Activated CD4-positive, alpha-beta T cell treated with anti-CD3 and anti-CD28 coated beads, Interleukin-2, amount 10 ng/mL, durations not matched to agents 7 days and 5 days (primary cell): ENCODE results near the gene TRERF1. TPM values are rescaled to one million over a fixed set of nuclear protein-coding genes. Genes with fewer than 3 reads are reported as not detected.
"Not testable (repeated sequence)": the region's sequence is repeated elsewhere in the genome, so short reads cannot be mapped to it uniquely, and the experiment has no call there.

Experiments used
- CTCF ChIA-PET: fragments of 350-600 bp; sonication (Branson Sonifier 250); formaldehyde crosslinking; loops from one replicate; lab custom pipeline; 2021; ENCODE audit warnings: antibody characterized with exemption; lab: Charles Lee
- POLR2A ChIA-PET: fragments of 350-600 bp; sonication (Branson Sonifier 250); formaldehyde crosslinking; loops from one replicate; lab custom pipeline; 2021; ENCODE audit warnings: antibody characterized with exemption; lab: Charles Lee
- DNase-seq: peaks from one replicate; pipeline ENCODE4 v3.0.0-alpha.2; 2020
- H3K27ac Mint-ChIP-seq: one replicate; pipeline ENCODE4 v1.8.0; 2021; ENCODE audit warnings: mild to moderate bottlenecking, moderate library complexity, mixed read lengths
- H3K27me3 Mint-ChIP-seq: one replicate; pipeline ENCODE4 v1.8.0; 2021; ENCODE audit warnings: mixed read lengths
- H3K36me3 Mint-ChIP-seq: one replicate; pipeline ENCODE4 v1.8.0; 2021; ENCODE audit warnings: low read depth, mixed read lengths
- H3K4me1 Mint-ChIP-seq: one replicate; pipeline ENCODE4 v1.8.0; 2021; ENCODE audit warnings: mixed read lengths
- H3K4me3 Mint-ChIP-seq: one replicate; pipeline ENCODE4 v1.8.0; 2021; ENCODE audit warnings: mild to moderate bottlenecking, moderate library complexity, mixed read lengths
- H3K9me3 Mint-ChIP-seq: one replicate; pipeline ENCODE4 v1.8.0; 2021; ENCODE audit warnings: mixed read lengths
- total RNA-seq, 2 experiments: library from RNA; stranded (reverse); gene quantifications; one replicate each; pipeline ENCODE4 v1.2.3, GENCODE V29; 2021

The TRERF1 gene
- total RNA-seq, 2 experiments from 2014 or later, result 18.6 to 20.3 TPM

DNA sequence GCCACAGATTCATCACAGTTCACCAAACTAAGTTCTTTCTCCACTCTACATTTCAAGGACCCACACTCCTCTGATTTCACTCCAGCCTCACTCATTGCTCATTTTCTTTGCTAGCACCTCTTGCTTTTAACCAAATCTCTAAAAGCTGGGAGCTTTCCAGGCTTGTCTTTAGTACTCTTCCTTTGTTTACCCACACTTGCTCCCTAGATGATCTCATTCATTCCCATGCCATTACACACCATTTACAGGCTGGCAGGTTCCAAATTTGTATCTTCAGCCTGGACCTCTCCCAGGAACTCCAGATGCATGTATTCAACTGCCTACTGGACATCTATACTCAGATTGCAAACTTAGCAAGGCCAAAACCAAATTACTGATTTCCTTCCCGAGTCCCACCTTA, 251.7 kb downstream of the TRERF1 start:
- CTCF ChIA-PET, result interaction anchor here (1.0 kb wide), 1 partner anchor 14 kb away, joined by 4 read pairs; no protein-coding TSS in a partner anchor
- H3K27me3 Mint-ChIP-seq, result no peaks in the 10 kb centered on the region
- H3K36me3 Mint-ChIP-seq, result peaks cover 13% of the 10 kb centered on the region
- no peak for DNase-seq
- no peak overlapping the region for H3K27ac Mint-ChIP-seq
- no peaks in the 10 kb centered on the region for H3K9me3 Mint-ChIP-seq
- H3K4me3 Mint-ChIP-seq, result no peak overlapping the region
- POLR2A ChIA-PET, result no interaction called here
- H3K4me1 Mint-ChIP-seq, result peaks cover 3% of the 10 kb centered on the region

GRCh38 chr6:42199106-42199981, 252.4 kb downstream of the TRERF1 start:
- no peak overlapping the region for H3K4me3 Mint-ChIP-seq
- no peak overlapping the region for H3K27ac Mint-ChIP-seq
- peaks cover 3% of the 10 kb centered on the region for H3K4me1 Mint-ChIP-seq

DNA sequence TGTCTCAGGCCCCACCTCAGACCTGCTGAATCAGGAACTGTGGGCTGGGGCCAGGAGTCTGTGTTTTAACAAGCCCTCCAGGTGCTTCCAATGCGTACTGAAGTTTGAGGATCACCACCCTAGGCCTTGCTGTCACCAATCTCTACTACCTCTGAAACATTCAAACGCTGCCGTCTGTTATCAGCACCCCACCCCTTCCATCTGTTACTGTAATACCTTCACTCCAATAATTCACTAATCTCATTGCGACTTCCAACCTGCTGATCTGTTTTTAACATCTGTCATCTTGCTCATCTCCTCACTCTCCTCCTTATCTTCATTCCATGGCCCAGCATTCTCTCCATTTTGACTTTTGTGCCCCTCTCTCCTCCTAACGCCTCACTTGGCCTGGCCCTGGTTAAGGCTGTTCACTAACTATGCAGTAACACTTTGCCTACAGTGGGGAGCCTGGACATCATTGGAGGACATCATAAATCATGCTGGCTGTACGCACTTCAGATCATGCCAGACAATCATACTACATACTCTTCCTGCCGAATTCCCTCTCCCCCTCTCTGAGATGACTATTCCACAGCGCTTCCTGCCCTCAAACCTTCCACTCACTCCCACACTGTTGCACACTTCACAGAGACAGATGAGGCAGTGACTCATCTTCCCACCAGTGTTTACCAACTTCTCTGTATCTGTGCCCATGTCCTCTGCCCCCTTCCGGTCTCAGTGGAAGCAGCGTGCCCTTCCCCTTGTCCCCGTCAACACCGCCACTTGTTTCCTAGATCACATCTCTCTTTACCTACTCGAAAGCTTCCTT, 254.0 kb downstream of the TRERF1 start:
- Mint-ChIP-seq H3K4me3 (no peak overlapping the region), H3K27ac (no peak overlapping the region), H3K9me3 (no peaks in the 10 kb centered on the region), H3K36me3 (peaks cover 12% of the 10 kb centered on the region), H3K27me3 (no peaks in the 10 kb centered on the region), H3K4me1 (peaks cover 3% of the 10 kb centered on the region)
- CTCF ChIA-PET, result no interaction called here
- POLR2A ChIA-PET, result no interaction called here
- DNase-seq, result no peak

More at GRCh38 chr6:42199106-42199981, 252.4 kb downstream of the TRERF1 start:
- POLR2A ChIA-PET, result no interaction called here
- no peaks in the 10 kb centered on the region for H3K27me3 Mint-ChIP-seq
- DNase-seq, result no peak
- CTCF ChIA-PET, result no interaction called here
- H3K36me3 Mint-ChIP-seq, result peaks cover 13% of the 10 kb centered on the region
- no peaks in the 10 kb centered on the region for H3K9me3 Mint-ChIP-seq

DNA sequence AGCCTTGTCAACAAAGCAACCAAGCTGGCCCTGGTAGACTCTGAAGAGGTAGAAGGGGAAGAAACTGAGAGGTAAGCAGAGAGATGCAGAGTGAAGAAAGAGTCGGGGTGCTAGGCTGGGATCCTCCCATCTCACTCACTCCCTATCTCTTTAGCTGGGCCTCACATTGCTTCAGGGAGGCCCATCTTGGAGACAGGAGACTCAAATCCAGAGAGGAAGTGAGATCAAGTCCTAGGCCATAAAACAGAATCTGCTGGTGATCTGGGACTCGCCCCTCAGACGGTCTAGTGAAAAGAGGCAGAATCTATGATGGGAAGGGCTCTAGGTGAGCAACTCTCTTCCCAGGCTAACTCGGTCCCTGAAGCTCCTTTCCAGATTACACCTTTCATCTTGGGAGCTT, 256.3 kb downstream of the TRERF1 start:
- H3K36me3 Mint-ChIP-seq, result peaks cover 6% of the 10 kb centered on the region
- H3K9me3 Mint-ChIP-seq, result no peaks in the 10 kb centered on the region
- H3K4me3 Mint-ChIP-seq, result no peak overlapping the region
- H3K27me3 Mint-ChIP-seq, result no peaks in the 10 kb centered on the region
- peaks cover 3% of the 10 kb centered on the region for H3K4me1 Mint-ChIP-seq
- H3K27ac Mint-ChIP-seq, result no peak overlapping the region
- DNase-seq, result no peak
- POLR2A ChIA-PET, result no interaction called here
- CTCF ChIA-PET, result interaction anchor here (0.6 to 1.9 kb wide), 2 partner anchors 14 to 570 kb away, joined by 3 to 5 read pairs; no protein-coding TSS in a partner anchor

- POLR2A ChIA-PET, result no interaction called here
- H3K4me3 Mint-ChIP-seq, result no peak overlapping the region
- no peaks in the 10 kb centered on the region for H3K4me1 Mint-ChIP-seq
- CTCF ChIA-PET, result interaction anchor here (0.6 to 1.9 kb wide), 2 partner anchors 12 to 340 kb away, joined by 3 to 5 read pairs; no protein-coding TSS in a partner anchor
- H3K27me3 Mint-ChIP-seq, result no peaks in the 10 kb centered on the region
- DNase-seq, result no peak
- H3K27ac Mint-ChIP-seq, result no peak overlapping the region
- no peaks in the 10 kb centered on the region for H3K36me3 Mint-ChIP-seq
- H3K9me3 Mint-ChIP-seq, result no peaks in the 10 kb centered on the region
These were observed 257.7 kb downstream of the TRERF1 start for GRCh38 chr6:42194056-42194455.

DNA sequence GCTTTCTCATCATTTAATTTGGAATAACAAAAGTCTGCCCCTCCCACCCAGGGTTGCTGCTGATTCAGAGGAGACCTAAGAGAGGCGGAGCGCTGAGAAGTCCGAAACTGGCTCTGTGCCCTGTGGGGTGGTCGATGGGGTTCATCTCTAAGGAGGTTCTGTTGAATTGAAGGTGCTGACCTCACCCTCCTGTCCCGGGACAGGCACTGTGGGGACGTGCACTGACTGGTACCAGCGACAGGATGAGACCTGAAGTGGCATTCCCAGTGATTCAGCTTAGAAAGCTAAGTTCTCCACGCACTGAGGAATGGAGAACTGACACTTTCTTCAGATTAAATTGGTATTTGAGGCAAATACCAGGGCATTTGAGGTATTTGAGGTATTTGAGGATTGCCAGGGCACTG, 258.2 kb downstream of the TRERF1 start:
- no peak overlapping the region for H3K4me3 Mint-ChIP-seq
- CTCF ChIA-PET, result interaction anchor here (0.6 to 1.9 kb wide), 2 partner anchors 12 to 341 kb away, joined by 3 to 5 read pairs; no protein-coding TSS in a partner anchor
- no peaks in the 10 kb centered on the region for H3K27me3 Mint-ChIP-seq
- no peak overlapping the region for H3K27ac Mint-ChIP-seq
- POLR2A ChIA-PET, result no interaction called here
- no peak for DNase-seq
- H3K36me3 Mint-ChIP-seq, result no peaks in the 10 kb centered on the region
- H3K9me3 Mint-ChIP-seq, result no peaks in the 10 kb centered on the region
- H3K4me1 Mint-ChIP-seq, result no peaks in the 10 kb centered on the region

GRCh38 chr6:42192385-42192784, 259.3 kb downstream of the TRERF1 start:
- H3K9me3 Mint-ChIP-seq, H3K27me3 Mint-ChIP-seq, CTCF ChIA-PET, H3K36me3 Mint-ChIP-seq, H3K4me1 Mint-ChIP-seq, DNase-seq, POLR2A ChIA-PET, H3K27ac Mint-ChIP-seq, H3K4me3 Mint-ChIP-seq: not testable (repeated sequence)

DNA sequence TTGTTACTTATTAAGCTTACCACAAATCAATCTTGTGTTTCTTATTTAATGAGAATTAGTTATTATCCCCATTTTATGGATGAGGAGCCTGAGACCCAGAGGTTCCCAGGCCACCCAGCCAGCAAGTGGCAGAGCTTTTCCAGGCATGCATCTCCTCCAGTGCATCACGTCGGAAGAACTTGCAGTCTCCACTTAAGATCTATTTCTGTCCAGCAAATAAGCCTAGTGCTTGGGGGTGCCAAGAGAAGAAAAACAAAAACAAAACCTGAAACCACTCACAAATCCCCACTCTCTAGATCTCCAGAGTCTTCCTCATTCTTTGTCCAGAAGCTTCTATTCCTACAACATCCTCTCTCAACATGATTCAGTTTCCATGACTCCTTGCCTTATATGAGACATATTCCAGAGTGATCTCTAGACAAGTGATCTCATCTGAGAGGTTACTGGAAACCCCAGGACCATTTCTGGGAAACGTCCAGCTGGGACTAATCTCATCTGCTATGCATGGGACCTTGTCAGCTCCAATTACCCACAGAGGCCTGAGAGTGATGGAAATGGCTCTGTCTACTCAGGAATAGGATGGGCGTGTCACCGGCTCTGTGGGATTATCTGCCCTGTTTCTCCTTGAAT, 261.1 kb downstream of the TRERF1 start:
- POLR2A ChIA-PET, result no interaction called here

DNA sequence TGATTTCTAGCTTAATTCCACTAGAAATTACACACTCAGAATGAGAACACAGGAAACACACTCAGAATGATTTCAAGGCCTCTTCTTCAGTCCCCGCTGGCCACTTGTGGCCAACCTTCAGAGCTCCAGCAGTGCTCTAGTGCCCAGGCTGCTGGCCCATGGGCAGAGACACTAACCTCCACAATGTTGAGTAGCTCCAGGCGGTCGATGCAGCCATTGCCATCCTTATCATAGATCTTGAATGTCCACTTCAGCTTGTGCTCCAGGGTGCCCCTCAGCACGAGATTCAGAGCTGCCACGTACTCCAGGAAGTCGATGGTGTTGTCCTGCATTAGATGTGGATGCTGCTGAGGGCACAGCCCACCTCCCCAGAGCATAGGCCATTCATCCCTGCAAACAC, 263.3 kb downstream of the TRERF1 start:
- no peak overlapping the region for H3K4me3 Mint-ChIP-seq
- no peak overlapping the region for H3K27ac Mint-ChIP-seq
- H3K27me3 Mint-ChIP-seq, result no peaks in the 10 kb centered on the region
- ChIA-PET CTCF (interaction anchor here (1.0 to 1.1 kb wide), 2 partner anchors 9 to 11 kb away, joined by 3 to 4 read pairs; no protein-coding TSS in a partner anchor), POLR2A (no interaction called here)
- no peaks in the 10 kb centered on the region for H3K36me3 Mint-ChIP-seq
- DNase-seq, result no peak
- H3K4me1 Mint-ChIP-seq, result no peaks in the 10 kb centered on the region
- H3K9me3 Mint-ChIP-seq, result no peaks in the 10 kb centered on the region

More for the DNA sequence above, 261.1 kb downstream of the TRERF1 start:
- no peak for DNase-seq
- H3K27ac Mint-ChIP-seq, result no peak overlapping the region
- no peak overlapping the region for H3K4me3 Mint-ChIP-seq
- H3K36me3 Mint-ChIP-seq, result no peaks in the 10 kb centered on the region
- H3K4me1 Mint-ChIP-seq, result no peaks in the 10 kb centered on the region
- H3K27me3 Mint-ChIP-seq, result no peaks in the 10 kb centered on the region
- H3K9me3 Mint-ChIP-seq, result no peaks in the 10 kb centered on the region
- CTCF ChIA-PET, result interaction anchor here (0.9 kb wide), 1 partner anchor 403 kb away, joined by 4 read pairs; the partner anchor contains the start of gene TOMM6

GRCh38 chr6:42185597-42185996, 266.1 kb downstream of the TRERF1 start:
- Mint-ChIP-seq H3K4me1 (no peaks in the 10 kb centered on the region), H3K9me3 (no peaks in the 10 kb centered on the region), H3K4me3 (no peak overlapping the region), H3K27me3 (no peaks in the 10 kb centered on the region), H3K36me3 (no peaks in the 10 kb centered on the region), H3K27ac (no peak overlapping the region)
- POLR2A ChIA-PET, result no interaction called here
- CTCF ChIA-PET, result interaction anchor here (1.6 kb wide), 1 partner anchor 16 kb away, joined by 3 read pairs; no protein-coding TSS in a partner anchor
- DNase-seq, result no peak

GRCh38 chr6:42184475-42184874, 267.3 kb downstream of the TRERF1 start:
- Mint-ChIP-seq H3K27me3 (no peaks in the 10 kb centered on the region), H3K9me3 (no peaks in the 10 kb centered on the region), H3K36me3 (no peaks in the 10 kb centered on the region), H3K4me1 (no peaks in the 10 kb centered on the region), H3K27ac (no peak overlapping the region), H3K4me3 (no peak overlapping the region)
- no peak for DNase-seq
- POLR2A ChIA-PET, result no interaction called here
- CTCF ChIA-PET, result no interaction called here

GRCh38 chr6:42182101-42182500, 269.6 kb downstream of the TRERF1 start:
- Mint-ChIP-seq H3K36me3 (no peaks in the 10 kb centered on the region), H3K4me3 (no peak overlapping the region), H3K4me1 (peaks cover 4% of the 10 kb centered on the region), H3K27ac (no peak overlapping the region), H3K27me3 (no peaks in the 10 kb centered on the region), H3K9me3 (no peaks in the 10 kb centered on the region)
- ChIA-PET CTCF (interaction anchor here (1.5 kb wide), 1 partner anchor 12 kb away, joined by 5 read pairs; the partner anchor contains the start of gene GUCA1B), POLR2A (no interaction called here)
- no peak for DNase-seq
